Progenitor cell of endocrine pancreas (in vitro differentiated cells): ENCODE measurements around the gene GTSE1. TPM values are rescaled to one million over a fixed set of nuclear protein-coding genes. Genes with fewer than 3 reads are reported as not detected.
A peak's percentile ranks its signal among the peaks of the same experiment; 100 is the strongest.

Experiments
- DNase-seq: peaks from one replicate; pipeline ENCODE4 v3.0.0; 2021; ENCODE audit warnings: low spot score; ENCODE audit not compliant: unreplicated experiment
- H3K27ac Mint-ChIP-seq: 2 replicates; pipeline ENCODE4 v1.8.0; 2021; ENCODE audit warnings: mild to moderate bottlenecking, moderate library complexity, mixed read lengths
- H3K27me3 Mint-ChIP-seq: 2 replicates; pipeline ENCODE4 v1.8.0; 2021; ENCODE audit warnings: mixed read lengths
- H3K36me3 Mint-ChIP-seq: 2 replicates; pipeline ENCODE4 v1.8.0; 2022; ENCODE audit warnings: mixed read lengths; ENCODE audit not compliant: insufficient read depth
- H3K4me1 Mint-ChIP-seq: 2 replicates; pipeline ENCODE4 v1.8.0; 2021; ENCODE audit warnings: low read depth, mixed read lengths
- H3K4me3 Mint-ChIP-seq: 2 replicates; pipeline ENCODE4 v1.8.0; 2021; ENCODE audit warnings: low read depth, mild to moderate bottlenecking, moderate library complexity, mixed read lengths
- H3K9me3 Mint-ChIP-seq: 2 replicates; pipeline ENCODE4 v1.8.0; 2021; ENCODE audit warnings: low read depth, mixed read lengths
- CTCF ChIP-seq: fragments of 200-600 bp; sonication (generic); IDR thresholded peaks from one replicate; pipeline ENCODE4 v1.5.0; 2021; ENCODE audit warnings: antibody characterized with exemption, mild to moderate bottlenecking; ENCODE audit not compliant: unreplicated experiment
- total RNA-seq: library from RNA; stranded (reverse); gene quantifications from 2 replicates; pipeline ENCODE4 v1.2.1, GENCODE V29; 2021

GTSE1 gene
- total RNA-seq, 1 donor from 2014 or later = 25.1 TPM

GRCh38 chr22:46377525-46378425, 81.1 kb downstream of the GTSE1 start:
- Mint-ChIP-seq H3K27me3 (no peaks in the 10 kb centered on the region), H3K36me3 (peaks cover 22% of the 10 kb centered on the region), H3K27ac (peak overlapping the region; percentile 99), H3K4me1 (peaks cover 40% of the 10 kb centered on the region), H3K9me3 (peaks cover 4% of the 10 kb centered on the region), H3K4me3 (peak overlapping the region; percentile 59)
- no peak for TF ChIP-seq CTCF
- DNase-seq = peak; percentile 61

GRCh38 chr22:46378426-46379065, 81.9 kb downstream of the GTSE1 start:
- Mint-ChIP-seq H3K4me3 (peak overlapping the region; percentile 46), H3K27me3 (no peaks in the 10 kb centered on the region)

GRCh38 chr22:46379066-46379930, 82.6 kb downstream of the GTSE1 start:
- H3K4me1 Mint-ChIP-seq = peaks cover 40% of the 10 kb centered on the region
- H3K27ac Mint-ChIP-seq = peak overlapping the region; percentile 99
- peak overlapping the region; percentile 58 for H3K4me3 Mint-ChIP-seq
- H3K9me3 Mint-ChIP-seq = peaks cover 4% of the 10 kb centered on the region
- no peaks in the 10 kb centered on the region for H3K27me3 Mint-ChIP-seq
- peaks cover 23% of the 10 kb centered on the region for H3K36me3 Mint-ChIP-seq
- DNase-seq = no peak
- TF ChIP-seq CTCF = no peak

More at GRCh38 chr22:46378426-46379065, 81.9 kb downstream of the GTSE1 start:
- no peak for DNase-seq
- TF ChIP-seq CTCF = no peak
- Mint-ChIP-seq H3K36me3 (peaks cover 24% of the 10 kb centered on the region), H3K4me1 (peaks cover 40% of the 10 kb centered on the region), H3K27ac (peak overlapping the region; percentile 99), H3K9me3 (peaks cover 4% of the 10 kb centered on the region)

GRCh38 chr22:46380069-46380468, 83.4 kb downstream of the GTSE1 start:
- Mint-ChIP-seq H3K9me3 (peaks cover 4% of the 10 kb centered on the region), H3K27me3 (no peaks in the 10 kb centered on the region), H3K36me3 (peaks cover 22% of the 10 kb centered on the region), H3K27ac (peak overlapping the region; percentile 99), H3K4me1 (peaks cover 40% of the 10 kb centered on the region), H3K4me3 (no peak overlapping the region)
- TF ChIP-seq CTCF = no peak
- no peak for DNase-seq

Other genes with a start within 250 kb of the GTSE1 start
- gene PPARA, start 146.3 kb upstream of the GTSE1 start, total RNA-seq = 33.5 and 33.6 TPM in 2 replicates
- 10.0 and 12.0 TPM in 2 replicates for gene CDPF1, start 46.6 kb upstream of the GTSE1 start, total RNA-seq
- 0.04 TPM in 1 of 2 replicates, not detected in the other for gene PKDREJ, start 33.5 kb upstream of the GTSE1 start, total RNA-seq
- gene TTC38, start 28.9 kb upstream of the GTSE1 start, total RNA-seq = 43.4 and 47.3 TPM in 2 replicates
- gene TRMU, start 38.8 kb downstream of the GTSE1 start, total RNA-seq = 71.8 and 72.5 TPM in 2 replicates
- gene CELSR1, start 240.8 kb downstream of the GTSE1 start, total RNA-seq = 20.9 and 21.0 TPM in 2 replicates